PC-9 (cell line): ENCODE data around the gene SLC25A47. TPM values are rescaled to one million over a fixed set of nuclear protein-coding genes. Genes with fewer than 3 reads are reported as not detected.
A peak's percentile ranks its signal among the peaks of the same experiment; 100 is the strongest.

Experiments
- BruUV-seq: library from RNA; stranded (reverse); fragments of 400-500 nt; replicated peaks from 2 replicates; lab custom pipeline; 2021; lab: Mats Ljungman, UMichigan
- CTCF ChIA-PET: fragments of 300-600 bp; sonication (Branson Sonifier 250); formaldehyde crosslinking; loops from one replicate; lab custom pipeline; 2022; ENCODE audit warnings: antibody characterized with exemption; lab: Charles Lee
- POLR2A ChIA-PET: fragments of 300-600 bp; sonication (Branson Sonifier 250); formaldehyde crosslinking; loops from one replicate; lab custom pipeline; 2022; ENCODE audit warnings: antibody characterized with exemption; ENCODE audit not compliant: unreplicated experiment; lab: Charles Lee
- DNase-seq, 2 experiments: peaks; one replicate each; pipeline versions ENCODE4 v3.0.0 to v3.0.0-alpha.2; 2015 to 2022; ENCODE audit warnings: mixed read lengths in 1 of 2
- H2AFZ ChIP-seq: fragments of 200-600 bp; sonication (generic); 2 replicates; pipeline ENCODE4 v1.8.1; 2017; ENCODE audit warnings: antibody characterized with exemption
- H3F3A ChIP-seq: fragments of 200-600 bp; sonication (generic); 2 replicates; pipeline ENCODE4 v1.8.1; 2017; ENCODE audit warnings: antibody characterized with exemption, mild to moderate bottlenecking, low read depth; ENCODE audit not compliant: insufficient read depth
- H3K27ac ChIP-seq: fragments of 200-600 bp; sonication (generic); 2 replicates; pipeline ENCODE4 v1.6.1; 2016; ENCODE audit warnings: mixed run types
- H3K27me3 ChIP-seq: fragments of 200-600 bp; sonication (generic); 2 replicates; pipeline ENCODE4 v1.6.1; 2016; ENCODE audit warnings: low read depth, mixed run types; ENCODE audit not compliant: insufficient read depth
- H3K36me3 ChIP-seq: fragments of 200-600 bp; sonication (generic); 2 replicates; pipeline ENCODE4 v1.6.1; 2016; ENCODE audit warnings: low read depth, mixed run types
- H3K4me1 ChIP-seq: fragments of 200-600 bp; sonication (generic); replicated peaks from 2 replicates; pipeline ENCODE4 v1.6.1; 2016; ENCODE audit warnings: mixed run types; ENCODE audit not compliant: insufficient read depth
- H3K4me2 ChIP-seq: fragments of 200-600 bp; sonication (generic); 2 replicates; pipeline ENCODE4 v1.6.1; 2017; ENCODE audit warnings: mixed run types
- H3K4me3 ChIP-seq: fragments of 200-600 bp; sonication (generic); 2 replicates; pipeline ENCODE4 v1.6.1; 2016; ENCODE audit warnings: mixed run types
- H3K79me2 ChIP-seq: fragments of 200-600 bp; sonication (generic); 2 replicates; pipeline ENCODE4 v1.6.1; 2017; ENCODE audit warnings: low read depth, mixed run types
- H3K9me2 ChIP-seq: fragments of 200-600 bp; sonication (generic); 2 replicates; pipeline ENCODE4 v1.8.1; 2017; ENCODE audit warnings: mild to moderate bottlenecking; ENCODE audit not compliant: insufficient read depth
- H3K9me3 ChIP-seq: fragments of 200-600 bp; sonication (generic); 2 replicates; pipeline ENCODE4 v1.8.1; 2016; ENCODE audit warnings: low read depth; ENCODE audit not compliant: insufficient read depth
- H4K20me1 ChIP-seq: fragments of 200-600 bp; sonication (generic); 2 replicates; pipeline ENCODE4 v1.8.1; 2017; ENCODE audit not compliant: insufficient read depth
- CTCF ChIP-seq: fragments of 200-600 bp; sonication (generic); conservative IDR thresholded peaks from 2 replicates; pipeline ENCODE4 v1.6.1; 2017; ENCODE audit warnings: mixed run types, antibody characterized with exemption, mild to moderate bottlenecking, moderate library complexity
- EZH2 ChIP-seq: fragments of 200-600 bp; sonication (generic); IDR thresholded peaks from 2 replicates; pipeline ENCODE4 v1.8.0; 2017; ENCODE audit warnings: antibody characterized with exemption, low read depth
- intact Hi-C: fragments of 100-400 bp; cut with micrococcal nuclease; formaldehyde crosslinking; loops from one replicate; pipeline ENCODE4 v1.10.0; 2022; ENCODE audit not compliant: unreplicated experiment
- total RNA-seq: library from RNA; stranded (reverse); gene quantifications from 2 replicates; pipeline ENCODE4 v1.2.3, GENCODE V29; 2021

The SLC25A47 gene
- total RNA-seq, 1 experiment from 2014 or later: not detected

DNA sequence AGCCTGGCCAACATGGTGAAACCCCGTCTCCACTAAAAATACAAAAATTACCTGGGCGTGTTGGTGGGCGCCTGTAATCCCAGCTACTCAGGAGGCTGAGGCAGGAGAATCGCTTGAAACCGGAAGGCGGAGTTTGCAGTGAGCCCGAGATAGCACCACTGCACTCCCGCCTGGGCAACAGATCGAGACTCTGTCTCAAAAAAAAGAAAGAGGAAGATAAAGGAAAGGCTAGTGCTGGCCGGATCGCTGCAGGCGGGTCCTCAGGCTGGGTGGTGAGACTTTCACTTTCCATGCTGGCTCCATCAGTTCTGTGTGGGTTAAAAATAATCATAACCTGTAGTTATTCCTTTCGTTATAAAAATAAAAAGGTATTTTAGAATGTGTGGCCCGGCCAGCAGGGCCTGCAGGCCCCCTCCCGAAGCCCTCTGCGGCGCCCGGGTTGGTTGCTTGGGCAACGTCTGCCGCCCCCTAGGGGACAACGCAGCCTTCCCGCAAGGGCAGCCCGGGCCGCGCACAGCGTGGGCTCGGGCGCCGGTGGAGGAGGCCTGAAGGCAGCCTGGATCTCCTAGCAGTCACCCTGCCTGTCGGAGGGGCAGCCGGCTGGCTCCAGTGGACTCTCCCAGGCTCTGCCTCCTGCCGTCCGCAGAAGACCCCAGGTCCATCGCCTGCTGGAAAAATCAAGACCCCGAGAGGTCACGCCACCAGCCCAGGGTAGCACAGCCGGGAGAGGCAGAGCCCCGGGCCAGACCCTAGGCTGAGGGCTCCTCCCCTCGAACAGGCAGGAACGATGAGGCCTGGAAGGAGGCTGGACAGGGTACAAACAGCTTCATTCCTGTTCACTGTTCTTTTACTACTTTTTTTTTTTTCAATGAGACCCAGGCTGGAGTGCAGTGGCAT, 5.0 kb upstream of the SLC25A47 start:
- no peak for DNase-seq
- H4K20me1 ChIP-seq: no peaks in the 10 kb centered on the region
- H3F3A ChIP-seq: no peaks in the 10 kb centered on the region
- H3K79me2 ChIP-seq: no peaks in the 10 kb centered on the region
- POLR2A ChIA-PET: no interaction called here
- BruUV-seq: no TSS peak
- H2AFZ ChIP-seq: no peak overlapping the region
- H3K36me3 ChIP-seq: no peaks in the 10 kb centered on the region
- TF ChIP-seq CTCF: 0 out of 2 replicates have a peak, but pooled peaks have one; percentile 25
- TF ChIP-seq EZH2: no peak
- no peaks in the 10 kb centered on the region for H3K9me3 ChIP-seq
- no peak overlapping the region for H3K4me3 ChIP-seq
- no peaks in the 10 kb centered on the region; the same call in 1 of the 2 replicates for H3K27me3 ChIP-seq
- H3K4me2 ChIP-seq: no peak overlapping the region
- CTCF ChIA-PET: interaction anchor here (0.6 kb wide), 1 partner anchor 9 kb away, joined by 4 read pairs; no protein-coding TSS in a partner anchor
- H3K9me2 ChIP-seq: no peaks in the 10 kb centered on the region
- no peak overlapping the region for H3K27ac ChIP-seq
- no peaks in the 10 kb centered on the region for H3K4me1 ChIP-seq
- intact Hi-C loops: no loop called here

DNA sequence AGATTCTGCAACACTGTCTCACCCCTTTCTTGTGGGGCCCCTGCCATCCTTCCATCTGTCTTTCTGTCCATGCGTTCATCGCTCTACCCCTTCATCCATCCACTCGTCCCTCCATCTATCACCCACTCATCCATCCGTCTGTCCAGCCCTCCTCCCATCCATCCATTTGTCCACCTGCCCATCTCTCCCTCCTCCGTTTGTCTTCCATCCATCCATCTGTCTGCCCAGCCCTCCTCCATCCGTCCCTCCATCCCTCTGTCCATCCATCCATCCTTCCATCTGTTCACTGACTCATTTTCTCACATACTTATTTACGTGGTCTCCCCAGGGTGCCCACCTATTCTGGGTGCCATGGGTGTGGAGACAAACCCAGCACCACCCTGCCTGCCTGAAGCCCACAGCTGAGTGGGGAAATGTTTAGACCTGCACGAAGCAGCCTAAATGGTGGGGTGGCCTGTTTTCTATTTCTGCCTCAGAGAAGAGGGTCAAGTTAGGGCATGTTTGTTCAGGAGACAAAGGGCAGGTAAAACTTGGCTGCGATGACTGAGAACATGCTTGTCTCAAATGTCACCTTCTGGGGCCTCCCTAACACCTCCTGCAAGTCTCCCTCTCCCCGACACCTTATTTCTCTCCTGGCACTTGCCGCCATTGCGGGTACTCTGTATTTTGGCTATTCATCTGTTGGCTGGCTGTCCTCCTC, 2.8 kb upstream of the SLC25A47 start:
- no peak overlapping the region for H2AFZ ChIP-seq
- ChIA-PET CTCF (no interaction called here), POLR2A (no interaction called here)
- no peak overlapping the region for H3K4me2 ChIP-seq
- H3F3A ChIP-seq: no peaks in the 10 kb centered on the region
- H3K4me3 ChIP-seq: no peak overlapping the region
- no peak overlapping the region for H3K27ac ChIP-seq
- intact Hi-C loops: no loop called here
- no peaks in the 10 kb centered on the region for H3K36me3 ChIP-seq
- no peaks in the 10 kb centered on the region for H3K9me2 ChIP-seq
- DNase-seq: no peak
- TF ChIP-seq EZH2: no peak
- no peak for TF ChIP-seq CTCF
- H3K79me2 ChIP-seq: no peaks in the 10 kb centered on the region
- H3K9me3 ChIP-seq: no peaks in the 10 kb centered on the region
- H3K4me1 ChIP-seq: no peaks in the 10 kb centered on the region
- no peaks in the 10 kb centered on the region for H4K20me1 ChIP-seq
- BruUV-seq: no TSS peak
- H3K27me3 ChIP-seq: no peaks in the 10 kb centered on the region

- Histone ChIP-seq H3K4me3 (no peak overlapping the region), H3K27ac (no peak overlapping the region), H3K27me3 (no peaks in the 10 kb centered on the region), H2AFZ (no peak overlapping the region), H3K36me3 (no peaks in the 10 kb centered on the region), H4K20me1 (no peaks in the 10 kb centered on the region), H3F3A (no peaks in the 10 kb centered on the region), H3K9me2 (no peaks in the 10 kb centered on the region), H3K4me2 (no peak overlapping the region), H3K9me3 (no peaks in the 10 kb centered on the region), H3K4me1 (no peaks in the 10 kb centered on the region), H3K79me2 (no peaks in the 10 kb centered on the region)
- intact Hi-C loops: no loop called here
- no peak for TF ChIP-seq EZH2
- TF ChIP-seq CTCF: no peak
- CTCF ChIA-PET: no interaction called here
- DNase-seq: no peak
- POLR2A ChIA-PET: no interaction called here
- no TSS peak for BruUV-seq
These were observed 1.5 kb upstream of the SLC25A47 start for GRCh38 chr14:100321473-100322137.
